HepG2 (cell line): ENCODE measurements around the gene PLXNA4. TPM values are rescaled to one million over a fixed set of nuclear protein-coding genes. Genes with fewer than 3 reads are reported as not detected.

Experiments
- ATAC-seq: fragments of 200-7000 bp; cut with Tn5 transposase; 3 replicates; pipeline ENCODE4 v1.9.1; 2020; ENCODE audit warnings: mild to moderate bottlenecking, moderate library complexity
- BruUV-seq: library from RNA; stranded (reverse); fragments of 400-500 nt; replicated peaks from 2 replicates; lab custom pipeline; 2021; lab: Mats Ljungman, UMichigan
- CTCF ChIA-PET: fragments of 300-600 bp; formaldehyde crosslinking; extraction: SDS; loops from one replicate; lab custom pipeline; 2021; ENCODE audit warnings: low total read pairs, inconsistent platforms, low intra/inter-chr PET ratio; lab: Yijun Ruan, JAX
- POLR2A ChIA-PET: fragments of 350-600 bp; sonication (Branson Sonifier 250); formaldehyde crosslinking; loops from one replicate; lab custom pipeline; 2020; ENCODE audit warnings: antibody characterized with exemption, inconsistent platforms; lab: Yijun Ruan, JAX
- DNase-seq: peaks from one replicate; pipeline ENCODE4 v3.0.0-alpha.2; 2015; ENCODE audit warnings: low spot score
- FAIRE-seq: peaks from 3 replicates; lab custom pipeline; 2011; peaks lifted over from hg19 to GRCh38; lab: Jason Lieb, UNC
- H2AFZ ChIP-seq: one replicate; pipeline ENCODE4 v1.6.1; 2011; ENCODE audit warnings: low read length, inconsistent platforms
- H3K27ac ChIP-seq: fragments of 300-600 bp; 3 replicates; pipeline ENCODE4 v1.8.0; 2011; ENCODE audit warnings: mixed run types, mild to moderate bottlenecking, mixed read lengths, low read length, inconsistent platforms; ENCODE audit not compliant: insufficient read depth; ENCODE audit errors: extremely low read length
- H3K27me3 ChIP-seq, 2 experiments: fragments of 200-600 bp in 1 of 2; 2 replicates in 1 of 2; 3 replicates in 1 of 2; pipeline versions ENCODE4 v1.6.0 to v1.8.0; 2011; ENCODE audit warnings: low read length in 2 of 2, mild to moderate bottlenecking in 2 of 2, moderate library complexity in 2 of 2, inconsistent platforms in 1 of 2; ENCODE audit not compliant: insufficient read depth in 2 of 2, control insufficient read depth in 1 of 2
- H3K36me3 ChIP-seq, 2 experiments: fragments of 200-600 bp in 1 of 2; replicated peaks in 1 of 2; 2 replicates in 1 of 2; 3 replicates in 1 of 2; pipeline versions ENCODE4 v1.5.1 to v1.8.0; 2011; ENCODE audit warnings: low read length in 2 of 2, inconsistent platforms in 1 of 2; ENCODE audit not compliant: insufficient read depth in 2 of 2, control insufficient read depth in 1 of 2
- H3K4me1 ChIP-seq: 2 replicates; pipeline ENCODE4 v1.5.1; 2012; ENCODE audit warnings: low read length, inconsistent platforms; ENCODE audit not compliant: insufficient read depth
- H3K4me2 ChIP-seq: 2 replicates; pipeline ENCODE4 v1.6.0; 2011; ENCODE audit warnings: low read depth, low read length, inconsistent platforms
- H3K4me3 ChIP-seq, 3 experiments: fragments of 200-600 bp in 1 of 3; sonication (generic), shearing (Covaris generic) in 1 of 3; replicated peaks in 1 of 3; 2 replicates each; pipeline ENCODE4 v1.5.1; 2011 to 2016; ENCODE audit warnings: low read length in 3 of 3, inconsistent platforms in 2 of 3, low read depth in 2 of 3, mild to moderate bottlenecking in 2 of 3, control low read depth in 1 of 3, mixed read lengths in 1 of 3; ENCODE audit not compliant: insufficient read depth in 1 of 3
- H3K79me2 ChIP-seq: one replicate; pipeline ENCODE4 v1.6.1; 2011; ENCODE audit warnings: low read length, inconsistent platforms; ENCODE audit not compliant: insufficient read depth
- H3K9ac ChIP-seq: 2 replicates; pipeline ENCODE4 v1.6.0; 2011; ENCODE audit warnings: mild to moderate bottlenecking, low read depth, low read length, inconsistent platforms; ENCODE audit not compliant: insufficient read depth
- H3K9me3 ChIP-seq: 2 replicates; pipeline ENCODE4 v1.5.1; 2012; ENCODE audit warnings: mild to moderate bottlenecking, low read length
- H4K20me1 ChIP-seq: 2 replicates; pipeline ENCODE4 v1.6.0; 2011; ENCODE audit warnings: inconsistent platforms, mild to moderate bottlenecking, low read length, moderate library complexity; ENCODE audit not compliant: insufficient read depth
- CTCF ChIP-seq: sonication (generic); formaldehyde crosslinking; IDR thresholded peaks from 2 replicates; pipeline ENCODE4 v1.5.0; 2020; ENCODE audit warnings: mild to moderate bottlenecking, missing genetic modification reagents, moderate library complexity
- FOXO4 ChIP-seq: sonication (generic); formaldehyde crosslinking; conservative IDR thresholded peaks from 2 replicates; pipeline ENCODE4 v1.8.1; 2023; ENCODE audit warnings: missing genetic modification reagents
- GABPA ChIP-seq, 2 experiments: IDR thresholded peaks; 2 replicates each; pipeline ENCODE4 v1.6.1; 2011 to 2016; ENCODE audit warnings: low read depth in 2 of 2, low read length in 1 of 2, missing biosample characterization in 1 of 2, missing genetic modification characterization in 1 of 2
- GABPB1 ChIP-seq: IDR thresholded peaks from 2 replicates; pipeline ENCODE4 v1.6.1; 2016; ENCODE audit warnings: mild to moderate bottlenecking, missing genetic modification reagents, moderate library complexity, missing compliant biosample characterization
- MXD1 ChIP-seq: sonication (generic); formaldehyde crosslinking; IDR thresholded peaks from 2 replicates; pipeline ENCODE4 v1.4.0; 2020; ENCODE audit warnings: mild to moderate bottlenecking, missing genetic modification reagents
- SMAD1 ChIP-seq: sonication (generic); formaldehyde crosslinking; IDR thresholded peaks from 2 replicates; pipeline ENCODE4 v1.4.0; 2020; ENCODE audit warnings: missing genetic modification reagents, low read depth, mild to moderate bottlenecking, borderline replicate concordance
- XRCC5 ChIP-seq: fragments of 200-400 bp; formaldehyde crosslinking; optimal IDR thresholded peaks from 2 replicates; pipeline ENCODE3; 2017; ENCODE audit warnings: mild to moderate bottlenecking, low read length
- ZKSCAN5 ChIP-seq: sonication (generic); formaldehyde crosslinking; IDR thresholded peaks from 2 replicates; pipeline ENCODE4 v1.5.1; 2020; ENCODE audit warnings: mild to moderate bottlenecking, missing genetic modification reagents
- ZNF280D ChIP-seq: sonication (generic); formaldehyde crosslinking; IDR thresholded peaks from 2 replicates; pipeline ENCODE4 v1.5.1; 2020; ENCODE audit warnings: mild to moderate bottlenecking, missing genetic modification reagents
- ZNF292 ChIP-seq: sonication (generic); formaldehyde crosslinking; IDR thresholded peaks from 2 replicates; pipeline ENCODE4 v1.8.1; 2022; ENCODE audit warnings: mild to moderate bottlenecking, low read depth, missing genetic modification reagents, borderline replicate concordance
- ZNF552 ChIP-seq: sonication (generic); formaldehyde crosslinking; IDR thresholded peaks from 2 replicates; pipeline ENCODE4 v1.9.0; 2022; ENCODE audit warnings: missing genetic modification reagents, mild to moderate bottlenecking, borderline replicate concordance
- ZNF724P ChIP-seq: sonication (generic); formaldehyde crosslinking; IDR thresholded peaks from 2 replicates; pipeline ENCODE4 v1.8.0; 2022; ENCODE audit warnings: missing genetic modification reagents, borderline replicate concordance
- ZNF782 ChIP-seq: sonication (generic); formaldehyde crosslinking; IDR thresholded peaks from 2 replicates; pipeline ENCODE4 v1.4.0; 2020; ENCODE audit warnings: missing genetic modification reagents, mild to moderate bottlenecking, borderline replicate concordance
- WGBS: methylation state at CpG from one replicate; pipeline ENCODE4 v1.1.6; 2017; ENCODE audit warnings: low lambda C conversion rate; 5-methylcytosine and 5-hydroxymethylcytosine counted together
- in situ Hi-C: cut with HindIII; loops from 2 replicates; pipeline ENCODE4 v1.10.0; 2017; ENCODE audit warnings: low pct_unique_long_range_greater_than_20kb; ENCODE audit not compliant: extremely low pct_ligation_motif_present
- intact Hi-C: fragments of 100-400 bp; cut with micrococcal nuclease; formaldehyde crosslinking; loops from one replicate; pipeline ENCODE4 v1.10.0; 2022; ENCODE audit not compliant: unreplicated experiment
- polyA plus RNA-seq, 8 experiments: library from polyadenylated mRNA; depleted of rRNA in 3 of 8; stranded (reverse) in 7 of 8; unstranded in 1 of 8; fragments of >200 nt; fragmentation: Illumina TruSeq in 4 of 8; extraction: Trizol in 4 of 8; gene quantifications; 2 replicates each; pipeline versions ENCODE4 v1.2.1 to v1.2.3, GENCODE V29; 2011 to 2016; ENCODE audit warnings: low read depth in 4 of 8, missing spikeins in 1 of 8, mixed read lengths in 1 of 8; ENCODE audit not compliant: insufficient read depth in 1 of 8
- total RNA-seq, 5 experiments: library from RNA; depleted of rRNA; stranded (reverse); fragments of >200 nt; fragmentation: Illumina TruSeq; extraction: Trizol; gene quantifications; 2 replicates each; pipeline ENCODE4 v1.2.3, GENCODE V29; 2016; ENCODE audit warnings: low read depth in 1 of 5

PLXNA4 gene
- total and polyA plus RNA-seq, 2 of the 13 experiments (the other 11 are each of a cell fraction or from before 2014, with no cell fraction given), result 0.01 to 0.04 TPM

GRCh38 chr7:132558815-132559214, 17.5 kb downstream of the PLXNA4 start (continued):
- TF ChIP-seq MXD1 (CRISPR knock-in tag) (no peak), ZNF280D (CRISPR knock-in tag) (no peak), SMAD1 (CRISPR knock-in tag) (no peak), ZNF292 (no peak), ZNF552 (CRISPR knock-in tag) (no peak), XRCC5 (no peak)

- no peak overlapping the region for H3K9ac ChIP-seq
- BruUV-seq, result no TSS peak
- FAIRE-seq, result no peak
Measured at GRCh38 chr7:132557489-132558044, 18.7 kb downstream of the PLXNA4 start.

More at GRCh38 chr7:132557489-132558044, 18.7 kb downstream of the PLXNA4 start:
- 12% methylated on average over 3 of the region's 3 CpGs for WGBS
- POLR2A ChIA-PET, result no interaction called here
- ATAC-seq (no peak), DNase-seq (no peak)
- Histone ChIP-seq H4K20me1 (no peaks in the 10 kb centered on the region), H3K9me3 (no peaks in the 10 kb centered on the region), H2AFZ (no peak overlapping the region), H3K79me2 (no peaks in the 10 kb centered on the region), H3K27ac (no peak overlapping the region), H3K4me1 (no peaks in the 10 kb centered on the region), H3K27me3 (0 out of 5 replicates have a peak, but pooled peaks cover 0 to 2% of the 10 kb centered on the region in 2 experiments), H3K4me2 (no peak overlapping the region), H3K36me3 (no peaks in the 10 kb centered on the region)
- intact Hi-C loops (no loop called here), in situ Hi-C loops (no loop called here)
- CTCF ChIA-PET, result no interaction called here
- TF ChIP-seq FOXO4 (CRISPR knock-in tag) (no peak), CTCF (CRISPR knock-in tag) (0 out of 2 replicates have a peak, but pooled peaks have one; percentile 18), ZKSCAN5 (CRISPR knock-in tag) (no peak), GABPA (IDR thresholded peaks at IDR 0.05; ENCODE audit: low read depth, low read length) (peak; percentile 35; the same call in 1 of the 2 replicates), GABPA (CRISPR knock-in tag; IDR thresholded peaks at IDR 0.05; ENCODE audit: low read depth) (peak; percentile 78), ZNF724P (CRISPR knock-in tag) (no peak), GABPB1 (peak; percentile 13; the same call in 1 of the 2 replicates), ZNF782 (no peak)
- TF ChIP-seq, all 625 proteins: peak for 3
- H3K4me3 ChIP-seq, result no peak overlapping the region
